LHCN-M2 (cell line): ENCODE data around the gene PPM1J. TPM values are rescaled to one million over a fixed set of nuclear protein-coding genes. Genes with fewer than 3 reads are reported as not detected.
A peak's percentile ranks its signal among the peaks of the same experiment; 100 is the strongest.

ENCODE experiments used
- DNase-seq: peaks from one replicate; pipeline ENCODE4 v3.0.0-alpha.2; 2012; ENCODE audit warnings: low read depth
- total RNA-seq: library from RNA; depleted of rRNA; stranded (reverse); fragments of >200 nt; gene quantifications from 2 replicates; pipeline ENCODE4 v1.2.3, GENCODE V29; 2014

Gene PPM1J
- total RNA-seq, 1 experiment from 2014 or later = 1.1 TPM

DNA sequence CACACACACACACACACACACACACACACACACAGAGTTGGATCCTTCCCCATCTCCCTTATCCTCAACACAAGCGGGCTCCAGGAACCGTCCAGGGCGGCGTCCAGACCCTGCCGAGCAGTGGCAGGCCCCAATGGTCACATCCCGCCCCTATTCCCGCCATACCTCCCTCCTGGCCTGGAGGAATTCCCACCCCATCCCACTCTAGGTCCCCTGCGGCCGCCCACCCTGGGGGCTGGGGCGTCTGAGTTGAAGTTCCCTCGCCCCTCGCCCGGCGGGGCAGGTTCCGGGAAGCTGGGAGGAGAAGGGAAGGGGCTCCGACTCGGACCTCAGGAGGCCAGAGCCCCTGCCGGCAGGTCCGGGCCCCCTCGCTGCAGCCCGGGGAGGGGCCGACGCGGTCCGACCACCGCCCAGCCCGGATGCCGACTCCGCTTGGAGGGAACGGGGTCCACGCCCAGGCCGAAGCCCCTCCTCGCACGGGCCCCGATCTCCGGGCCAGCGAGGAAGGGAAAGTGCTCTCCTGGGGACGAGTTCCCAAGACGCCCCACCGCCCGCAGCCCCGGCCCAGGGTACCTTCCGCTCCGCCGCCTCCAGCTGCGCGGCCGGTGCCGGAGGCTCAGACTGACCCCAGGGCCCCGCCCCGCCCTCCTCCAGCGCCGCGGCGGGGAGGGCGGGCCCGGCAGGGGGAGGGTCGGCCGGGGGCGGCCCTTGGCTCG lies 8.5 kb downstream of the PPM1J start, which contains the start of gene RHOC:
TSS of gene RHOC (minus strand) at position 623 of the 716 bp plus-strand sequence. CDS start 3,328 bp downstream, outside the sequence.
- no peak for DNase-seq

- DNase-seq = peak; percentile 98
Measured at GRCh38 chr1:112704934-112705627, 10.1 kb downstream of the PPM1J start.

GRCh38 chr1:112704391-112704933 lies 10.7 kb downstream of the PPM1J start:
- DNase-seq = no peak

DNA sequence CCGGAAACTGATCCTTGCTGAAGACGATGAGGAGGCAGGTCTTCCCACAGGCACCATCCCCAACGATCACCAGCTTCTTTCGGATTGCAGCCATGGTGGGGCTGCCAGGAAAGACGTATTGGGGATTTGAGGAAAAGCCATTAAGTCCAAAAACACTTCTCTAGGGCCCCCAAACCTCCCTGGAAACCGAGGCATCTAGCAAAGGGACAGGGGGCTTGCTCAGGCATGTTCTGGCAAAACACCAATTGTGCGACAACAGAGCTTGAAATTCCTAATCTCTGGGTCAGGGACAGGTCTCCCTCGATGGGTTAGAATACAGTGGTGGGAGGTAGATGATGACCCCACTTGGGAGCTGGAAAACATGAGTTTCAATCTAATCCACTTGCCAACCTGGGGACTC lies 11.4 kb downstream of the PPM1J start:
- DNase-seq = no peak

GRCh38 chr1:112702420-112703261 lies 12.5 kb downstream of the PPM1J start:
- DNase-seq = no peak

- no peak for DNase-seq
Measured at GRCh38 chr1:112702067-112702395, 13.1 kb downstream of the PPM1J start.

DNA sequence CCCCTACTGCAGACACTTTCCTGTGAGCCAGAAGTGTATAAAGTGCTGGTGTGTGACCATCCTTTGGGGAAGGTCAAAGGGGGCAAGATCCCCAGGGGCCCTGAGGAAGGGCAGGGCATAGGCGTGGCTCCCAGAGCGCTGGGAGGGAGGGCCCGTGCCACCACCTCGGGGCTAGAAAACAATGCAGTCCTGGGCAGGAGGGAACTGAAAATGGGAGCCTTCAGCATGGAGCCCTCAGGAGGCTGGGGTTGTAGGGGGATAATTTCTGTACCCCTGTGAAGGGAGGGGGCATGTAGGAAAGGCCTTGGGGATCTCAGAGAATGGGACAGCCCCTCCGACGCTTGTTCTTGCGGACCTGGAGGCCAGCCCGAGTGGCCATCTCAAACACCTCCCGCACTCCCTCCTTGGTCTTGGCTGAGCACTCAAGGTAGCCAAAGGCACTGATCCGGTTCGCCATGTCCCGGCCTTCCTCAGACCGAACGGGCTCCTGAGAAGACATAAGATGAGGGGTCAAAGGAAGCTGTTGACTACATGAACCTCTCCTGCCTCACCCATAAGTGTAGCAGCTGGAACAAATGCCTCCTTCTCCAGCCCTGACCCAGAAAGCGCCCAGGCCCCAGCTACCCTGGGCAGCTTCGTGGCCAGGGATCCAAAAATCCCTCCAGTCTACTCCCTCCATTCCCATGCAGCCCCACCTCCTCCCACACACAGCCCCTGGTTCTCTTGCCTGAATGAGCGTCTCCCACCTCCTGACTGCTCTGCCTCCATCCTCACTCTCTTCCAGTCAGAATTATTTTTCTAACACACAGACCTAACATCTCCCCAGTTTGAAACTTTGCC lies 13.7 kb downstream of the PPM1J start:
- no peak for DNase-seq

GRCh38 chr1:112700290-112701226 lies 14.6 kb downstream of the PPM1J start:
- peak; percentile 91 for DNase-seq

- no peak for DNase-seq
Measured at GRCh38 chr1:112699425-112700144, 15.5 kb downstream of the PPM1J start.

GRCh38 chr1:112698366-112699310 lies 16.5 kb downstream of the PPM1J start:
- DNase-seq = no peak

- no peak for DNase-seq
Measured at GRCh38 chr1:112697781-112698201, 17.3 kb downstream of the PPM1J start.

DNA sequence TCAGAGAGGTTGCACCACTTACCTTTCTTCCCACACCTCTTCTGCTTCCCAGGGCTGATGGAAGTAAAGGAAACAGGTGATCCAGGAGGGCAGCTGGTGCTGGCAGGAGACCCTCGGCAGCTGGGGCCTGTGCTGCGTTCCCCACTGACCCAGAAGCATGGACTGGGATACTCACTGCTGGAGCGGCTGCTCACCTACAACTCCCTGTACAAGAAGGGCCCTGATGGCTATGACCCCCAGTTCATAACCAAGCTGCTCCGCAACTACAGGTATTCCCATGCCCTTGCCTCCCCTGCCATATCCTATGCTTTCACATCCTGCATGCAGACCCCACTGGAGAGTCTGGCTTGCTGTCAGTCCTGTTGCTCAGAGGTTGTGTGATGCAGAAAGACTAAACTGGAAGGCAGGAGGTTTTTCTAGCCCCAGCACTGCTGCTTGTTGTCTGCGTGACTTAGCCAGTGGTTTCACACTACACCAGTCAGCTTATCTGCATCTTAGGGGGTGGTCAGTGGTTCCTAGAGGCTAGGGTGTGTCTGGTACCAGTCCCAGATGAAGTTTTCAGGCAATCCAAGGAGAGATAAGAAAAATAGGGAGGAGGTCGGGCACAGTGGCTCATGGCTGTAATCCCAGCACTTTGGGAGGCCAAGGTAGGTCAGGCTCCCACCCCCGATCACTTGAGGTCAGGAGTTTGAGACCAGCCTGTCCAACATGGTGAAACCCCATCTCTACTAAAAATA lies 18.4 kb downstream of the PPM1J start:
- DNase-seq = no peak

GRCh38 chr1:112695276-112695675 lies 19.9 kb downstream of the PPM1J start:
- no peak for DNase-seq

DNA sequence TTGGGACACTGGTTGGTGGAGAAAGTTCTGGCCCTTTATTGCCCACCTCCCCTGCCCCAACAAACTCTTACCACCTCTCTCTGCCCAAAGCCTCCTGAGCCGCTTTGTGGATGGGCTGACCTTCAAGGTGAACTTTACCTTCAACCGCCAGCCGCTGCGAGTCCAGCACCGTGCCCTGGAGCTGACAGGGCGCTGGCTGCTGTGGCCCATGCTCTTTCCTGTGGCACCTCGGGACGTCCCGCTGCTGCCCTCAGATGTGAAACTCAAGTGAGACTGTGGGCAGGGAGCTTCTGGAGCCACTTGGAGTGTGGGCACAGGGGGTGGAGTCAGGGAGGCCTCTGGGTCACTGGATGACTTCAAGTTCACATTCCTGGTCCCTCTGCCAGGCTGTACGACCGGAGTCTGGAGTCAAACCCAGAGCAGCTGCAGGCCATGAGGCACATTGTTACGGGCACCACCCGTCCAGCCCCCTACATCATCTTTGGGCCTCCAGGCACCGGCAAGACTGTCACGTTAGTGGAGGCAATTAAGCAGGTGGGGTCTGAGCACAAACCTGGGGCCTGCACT lies 20.7 kb downstream of the PPM1J start:
- no peak for DNase-seq

DNA sequence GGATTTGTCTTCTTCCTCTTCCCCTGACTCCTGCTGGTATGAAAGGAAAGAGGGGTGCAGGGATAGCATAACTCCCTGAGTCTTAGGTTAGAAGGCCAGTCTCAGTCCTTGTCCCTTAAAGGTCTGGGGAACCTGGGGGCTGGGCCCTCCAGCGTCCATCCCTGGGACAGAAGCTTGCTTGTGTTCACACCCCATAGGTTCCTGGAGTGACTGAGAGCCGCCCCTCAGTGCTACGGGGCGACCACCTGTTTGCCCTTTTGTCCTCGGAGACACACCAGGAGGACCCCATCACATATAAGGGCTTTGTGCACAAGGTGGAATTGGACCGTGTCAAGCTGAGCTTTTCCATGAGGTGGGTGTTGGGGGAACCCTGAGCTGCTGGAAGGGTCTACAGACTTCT lies 21.3 kb downstream of the PPM1J start:
- no peak for DNase-seq

- DNase-seq = no peak
Measured at GRCh38 chr1:112692681-112693080, 22.5 kb downstream of the PPM1J start.

DNA sequence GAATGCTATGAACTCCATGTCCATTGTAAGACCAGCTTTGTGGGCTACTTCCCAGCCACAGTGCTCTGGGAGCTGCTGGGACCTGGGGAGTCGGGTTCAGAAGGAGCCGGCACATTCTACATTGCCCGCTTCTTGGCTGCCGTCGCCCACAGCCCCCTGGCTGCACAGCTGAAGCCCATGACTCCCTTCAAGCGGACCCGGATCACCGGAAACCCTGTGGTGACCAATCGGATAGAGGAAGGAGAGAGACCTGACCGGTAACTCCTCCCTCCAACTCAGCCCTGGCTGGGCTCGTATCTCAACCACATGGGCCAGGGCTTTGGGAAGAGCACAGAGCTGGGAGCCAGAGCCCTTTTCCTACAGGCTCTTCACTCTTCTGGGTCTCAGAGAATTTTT lies 25.3 kb downstream of the PPM1J start:
- DNase-seq = no peak
